Measurements from ENCODE around the gene DPEP2.
"Not testable (repeated sequence)": the region's sequence is repeated elsewhere in the genome, so short reads cannot be mapped to it uniquely, and the experiment has no call there.

Gene DPEP2

DNA sequence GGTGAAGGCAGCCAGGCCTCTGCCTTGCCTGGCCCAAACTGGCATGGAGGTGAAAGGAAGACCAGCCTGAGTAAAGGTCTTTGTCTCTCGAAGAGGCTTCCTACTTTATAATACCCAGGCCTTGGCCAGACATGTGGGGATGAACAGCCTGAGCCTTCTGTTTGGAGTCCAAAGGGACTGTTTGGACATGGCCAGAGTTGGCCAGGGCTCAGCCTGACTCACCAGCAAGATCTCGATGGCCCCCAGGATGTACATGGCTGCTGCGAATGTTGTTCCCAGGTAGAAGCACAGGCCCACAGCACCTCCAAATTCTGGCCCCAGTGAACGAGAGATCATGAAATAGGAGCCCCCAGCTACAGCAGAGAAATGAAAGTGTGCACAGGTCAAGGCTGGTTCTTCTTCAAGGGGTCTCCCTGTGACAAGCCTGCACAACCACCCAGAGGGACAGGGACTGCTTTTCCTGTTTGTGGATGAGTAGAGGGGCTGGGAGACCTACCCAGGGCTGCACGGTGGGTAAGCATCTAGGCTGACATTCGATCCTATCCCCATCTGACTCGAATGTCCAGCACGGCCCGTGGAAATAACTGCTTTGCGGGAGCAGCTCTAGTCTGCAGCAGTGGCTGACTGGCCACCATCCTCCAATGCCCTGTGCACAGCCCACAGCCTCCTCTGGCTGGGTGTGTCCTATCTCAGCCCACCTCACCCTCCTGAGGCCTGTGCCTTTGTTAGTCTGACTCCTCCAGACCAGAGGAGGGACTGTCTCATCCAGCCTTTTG lies 44.7 kb downstream of the DPEP2 start:
- no peak for DNase-seq (ENCODE audit: low spot score)

DNA sequence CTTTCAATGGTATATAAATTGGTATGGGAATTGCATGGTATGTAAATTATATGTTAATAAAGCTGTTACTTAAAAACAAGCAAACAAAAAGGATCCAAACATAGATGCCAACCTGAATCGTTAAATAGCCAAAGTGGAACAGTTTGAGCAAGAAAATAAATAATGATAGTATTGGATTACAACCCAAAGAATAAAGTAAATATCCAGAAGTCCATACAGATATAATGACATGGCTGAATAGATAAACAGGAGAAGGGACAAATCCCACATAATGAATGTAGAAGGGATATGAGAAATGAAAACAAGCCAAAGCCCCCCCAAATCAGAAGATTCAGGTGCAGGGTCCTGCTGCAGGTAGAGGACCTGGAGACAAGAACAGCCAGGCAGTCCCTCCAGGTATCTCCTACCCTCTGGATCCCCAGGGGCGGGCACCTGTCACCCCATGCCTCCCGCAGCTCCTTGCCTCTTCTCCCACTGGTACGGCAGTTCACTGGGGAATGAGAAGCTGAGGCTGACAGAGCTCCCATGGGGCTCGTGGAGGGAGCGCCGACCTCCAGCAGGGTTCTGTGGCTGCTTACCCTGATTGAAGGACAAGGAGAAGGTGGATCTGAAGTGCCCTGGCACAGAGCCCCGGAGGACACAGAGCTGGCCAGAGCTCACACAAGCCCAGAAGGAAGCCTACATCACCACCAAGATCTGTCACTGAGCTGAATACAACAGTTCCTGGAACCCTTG lies 45.5 kb downstream of the DPEP2 start:
- no peak for DNase-seq (ENCODE audit: low spot score)

GRCh38 chr16:67951485-67951884 lies 47.8 kb downstream of the DPEP2 start:
- DNase-seq (ENCODE audit: low spot score): no peak

- no peak for DNase-seq (ENCODE audit: low spot score)
Observed at GRCh38 chr16:67950335-67950843, 48.9 kb downstream of the DPEP2 start.

GRCh38 chr16:67949645-67950044 lies 49.6 kb downstream of the DPEP2 start:
- DNase-seq (ENCODE audit: low spot score): no peak

DNA sequence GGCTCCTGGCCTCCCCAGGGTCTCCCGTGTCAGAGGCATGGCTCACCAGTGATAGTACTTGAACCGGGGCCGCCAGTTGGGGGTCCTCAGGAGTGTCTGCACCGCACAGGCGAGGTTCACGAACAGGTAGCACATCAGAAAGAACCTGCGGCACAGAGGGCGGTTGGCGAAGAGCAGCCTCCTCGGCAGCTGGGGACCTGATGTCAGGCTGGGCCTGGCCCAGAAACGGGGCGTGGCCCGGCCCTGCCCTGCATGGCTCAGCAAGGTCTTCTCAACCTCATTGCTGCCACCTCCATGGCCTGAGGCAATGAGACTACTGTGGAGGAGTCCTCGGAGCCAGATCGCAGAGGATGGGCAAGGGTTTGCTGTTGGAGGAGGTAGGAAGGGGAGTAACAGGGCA lies 51.3 kb downstream of the DPEP2 start:
- DNase-seq (ENCODE audit: low spot score): no peak

DNA sequence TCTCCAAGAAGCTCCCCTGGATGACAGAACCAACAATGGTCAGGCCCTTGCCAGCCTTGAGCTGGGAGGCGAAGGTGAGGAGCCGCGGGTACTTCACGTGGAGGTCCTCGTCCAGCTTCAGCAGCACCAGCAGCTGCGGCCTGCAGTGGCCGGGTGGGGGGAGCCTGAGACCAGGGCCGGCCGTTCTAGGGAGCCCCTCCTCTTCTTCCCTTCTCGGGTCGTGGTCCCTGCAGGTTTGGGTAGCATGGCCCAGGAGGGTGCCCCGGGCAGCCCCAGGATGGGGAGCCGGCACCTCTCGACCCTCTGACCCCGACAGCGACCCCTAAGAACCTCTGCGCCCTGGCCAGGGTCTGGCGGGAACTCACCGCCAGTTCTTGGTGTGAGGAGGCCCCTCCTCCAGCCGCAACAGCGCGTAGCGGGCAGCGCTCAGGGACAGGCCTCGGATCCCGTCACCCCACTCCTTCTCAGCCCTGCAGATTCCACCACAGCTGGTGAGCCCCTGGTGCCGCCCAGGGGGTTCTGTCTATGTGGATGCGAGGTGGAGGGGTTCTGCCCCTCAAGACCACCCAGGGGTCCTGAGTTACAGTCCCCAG lies 52.2 kb downstream of the DPEP2 start:
- no peak for DNase-seq (ENCODE audit: low spot score)

DNA sequence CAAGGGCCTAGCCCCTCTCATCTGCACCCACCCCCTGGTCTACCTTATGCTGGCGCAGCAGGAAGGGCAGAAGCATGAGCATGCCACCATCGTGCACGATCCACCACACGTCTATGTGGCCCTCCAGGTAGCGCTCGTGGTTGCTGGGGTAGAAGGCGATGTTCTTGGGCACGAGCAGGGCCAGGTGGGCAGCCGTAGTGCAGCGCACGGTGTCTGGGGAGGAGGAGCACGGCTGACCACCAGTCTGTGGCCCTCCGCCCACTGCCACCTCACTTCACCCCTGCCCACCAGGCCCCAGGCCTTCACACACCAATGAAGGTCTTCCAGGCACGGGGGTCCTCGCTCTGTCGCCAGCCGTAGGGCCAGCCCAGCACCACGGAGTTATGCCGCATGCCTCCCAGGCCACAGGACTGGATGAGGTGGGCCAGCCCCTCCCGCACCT lies 53.1 kb downstream of the DPEP2 start:
- DNase-seq (ENCODE audit: low spot score): no peak

- no peak for DNase-seq (ENCODE audit: low spot score)
Observed at GRCh38 chr16:67945392-67945933, 53.8 kb downstream of the DPEP2 start.

DNA sequence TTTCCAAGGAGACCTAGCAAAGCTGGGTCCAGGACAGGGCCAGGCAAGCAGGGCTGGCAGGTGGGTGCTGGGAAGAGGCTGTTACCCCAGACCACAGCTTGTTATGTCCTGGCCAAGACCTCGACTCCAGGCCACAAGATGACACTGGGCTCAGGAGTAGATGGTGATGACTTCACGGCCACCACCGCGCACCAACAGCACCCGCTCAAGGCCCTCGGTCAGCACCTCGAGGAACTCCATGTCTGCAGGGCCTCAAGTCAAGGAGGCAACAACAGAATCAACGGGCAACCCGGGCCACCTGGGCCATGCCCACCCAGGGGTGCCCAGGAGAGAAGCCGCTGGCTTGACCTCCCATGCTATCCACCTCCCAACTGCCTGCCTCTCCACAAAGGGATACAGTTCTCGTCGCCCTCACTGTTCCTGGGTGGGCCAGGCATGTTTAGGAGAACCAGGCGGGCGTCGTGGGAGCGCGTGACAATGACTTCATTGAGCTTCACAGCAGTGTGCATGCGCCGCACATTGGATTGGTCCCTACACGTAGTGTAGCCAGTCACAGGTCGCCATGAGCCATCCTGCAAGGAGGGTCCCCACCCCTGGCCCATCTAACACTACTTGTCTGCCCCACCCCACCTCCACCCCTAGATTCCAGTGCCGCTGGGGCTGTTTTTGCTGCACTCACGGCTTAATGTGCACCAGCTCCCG lies 54.4 kb downstream of the DPEP2 start:
- DNase-seq (ENCODE audit: low spot score): no peak

- no peak for DNase-seq (ENCODE audit: low spot score)
Observed at GRCh38 chr16:67943619-67944504, 55.4 kb downstream of the DPEP2 start, which contains the start of gene LCAT. Gene LCAT, minus strand, starts transcription at chr16:67944120. Its CDS starts 19 bp downstream, at chr16:67944101.

GRCh38 chr16:67943256-67943618 lies 56.0 kb downstream of the DPEP2 start:
- no peak for DNase-seq (ENCODE audit: low spot score)

DNA sequence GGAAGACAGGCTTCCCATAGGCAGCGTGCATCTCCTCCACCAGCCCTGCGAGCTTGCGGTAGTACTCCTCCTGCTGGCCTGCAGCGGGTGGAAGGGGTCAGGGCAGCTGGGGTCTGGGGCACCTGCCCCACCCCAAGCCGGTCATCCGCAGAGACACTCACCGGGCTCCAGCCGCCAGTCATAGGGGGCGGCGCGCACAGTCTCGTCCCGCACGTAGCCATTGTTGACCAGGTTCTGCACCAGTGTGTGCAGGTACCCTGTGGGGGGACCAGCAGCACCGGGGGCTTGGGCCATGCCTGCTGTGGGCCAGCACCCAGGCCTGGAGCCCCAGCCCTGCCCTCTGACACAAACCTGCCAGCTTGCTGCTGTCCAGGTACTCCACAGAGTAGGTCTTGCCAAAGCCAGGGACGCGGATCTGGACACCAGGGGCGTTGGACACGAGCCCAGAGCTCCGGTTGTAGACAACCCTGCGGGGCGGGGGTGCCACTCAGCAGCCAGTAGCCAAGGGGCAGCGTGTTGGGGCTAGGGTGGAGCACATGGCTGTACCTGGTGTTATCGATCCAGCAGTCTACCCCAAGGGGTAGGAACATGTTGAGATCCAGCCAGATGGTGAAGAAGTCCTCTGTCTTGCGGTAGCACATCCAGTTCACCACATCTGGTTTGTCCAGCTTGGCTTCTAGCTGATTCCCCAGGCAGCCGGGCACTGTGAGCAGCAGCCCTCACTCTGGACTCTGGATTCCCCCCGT lies 56.6 kb downstream of the DPEP2 start:
- no peak for DNase-seq (ENCODE audit: low spot score)

DNA sequence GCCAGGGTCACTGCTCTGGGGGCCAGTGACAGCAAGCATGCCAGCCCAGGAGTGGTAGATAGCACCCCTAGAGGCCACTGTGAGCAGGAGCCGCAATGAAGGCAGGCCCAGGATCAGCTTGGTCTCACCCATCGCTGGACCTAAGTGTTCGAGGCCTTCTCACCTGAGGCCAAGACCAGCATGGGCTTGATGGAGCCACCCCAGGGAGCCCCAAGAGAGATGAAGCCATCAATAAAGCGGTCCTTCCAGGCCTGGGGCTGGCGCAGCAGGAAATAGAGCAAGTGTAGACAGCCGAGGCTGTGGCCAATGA lies 57.1 kb downstream of the DPEP2 start:
- DNase-seq (ENCODE audit: low spot score): peak; percentile 36

DNA sequence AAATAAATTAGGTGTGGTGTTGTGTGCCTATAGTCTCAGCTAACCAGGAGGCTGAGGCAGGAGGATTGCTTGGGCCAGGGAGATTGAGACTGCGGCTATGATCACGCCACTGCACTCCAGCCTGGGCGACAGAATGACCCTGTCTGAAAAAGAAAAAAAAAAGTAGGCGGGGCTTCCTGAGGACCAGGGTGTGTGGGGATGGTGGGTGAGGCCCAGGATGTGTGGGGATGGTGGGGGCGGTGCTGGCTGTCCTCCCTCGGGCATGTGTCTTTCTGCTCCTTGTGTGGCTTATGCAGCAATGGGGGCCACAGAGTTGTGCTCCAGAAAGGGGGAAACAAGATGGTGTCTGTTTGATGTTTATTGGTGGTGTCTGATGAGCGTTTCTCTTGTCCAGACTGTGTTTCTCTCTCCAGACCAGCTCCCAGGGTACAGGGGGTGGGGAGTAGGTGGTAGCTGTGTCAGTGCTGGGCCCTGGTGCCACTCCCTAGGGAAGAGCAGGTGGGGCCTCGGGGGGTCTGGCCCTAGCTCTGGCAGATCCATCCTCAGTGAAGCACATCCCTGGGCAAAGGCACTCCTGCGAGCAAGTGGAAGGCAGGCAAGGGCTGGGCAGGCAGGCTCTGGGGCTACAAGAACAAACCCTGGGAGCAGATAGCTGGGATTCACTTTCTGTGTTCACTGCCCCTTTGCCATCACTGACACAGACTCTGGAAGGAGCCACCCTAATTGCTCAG lies 57.6 kb downstream of the DPEP2 start:
- DNase-seq (ENCODE audit: low spot score): no peak

GRCh38 chr16:67940446-67941089 lies 58.7 kb downstream of the DPEP2 start:
- DNase-seq (ENCODE audit: low spot score): no peak

DNA sequence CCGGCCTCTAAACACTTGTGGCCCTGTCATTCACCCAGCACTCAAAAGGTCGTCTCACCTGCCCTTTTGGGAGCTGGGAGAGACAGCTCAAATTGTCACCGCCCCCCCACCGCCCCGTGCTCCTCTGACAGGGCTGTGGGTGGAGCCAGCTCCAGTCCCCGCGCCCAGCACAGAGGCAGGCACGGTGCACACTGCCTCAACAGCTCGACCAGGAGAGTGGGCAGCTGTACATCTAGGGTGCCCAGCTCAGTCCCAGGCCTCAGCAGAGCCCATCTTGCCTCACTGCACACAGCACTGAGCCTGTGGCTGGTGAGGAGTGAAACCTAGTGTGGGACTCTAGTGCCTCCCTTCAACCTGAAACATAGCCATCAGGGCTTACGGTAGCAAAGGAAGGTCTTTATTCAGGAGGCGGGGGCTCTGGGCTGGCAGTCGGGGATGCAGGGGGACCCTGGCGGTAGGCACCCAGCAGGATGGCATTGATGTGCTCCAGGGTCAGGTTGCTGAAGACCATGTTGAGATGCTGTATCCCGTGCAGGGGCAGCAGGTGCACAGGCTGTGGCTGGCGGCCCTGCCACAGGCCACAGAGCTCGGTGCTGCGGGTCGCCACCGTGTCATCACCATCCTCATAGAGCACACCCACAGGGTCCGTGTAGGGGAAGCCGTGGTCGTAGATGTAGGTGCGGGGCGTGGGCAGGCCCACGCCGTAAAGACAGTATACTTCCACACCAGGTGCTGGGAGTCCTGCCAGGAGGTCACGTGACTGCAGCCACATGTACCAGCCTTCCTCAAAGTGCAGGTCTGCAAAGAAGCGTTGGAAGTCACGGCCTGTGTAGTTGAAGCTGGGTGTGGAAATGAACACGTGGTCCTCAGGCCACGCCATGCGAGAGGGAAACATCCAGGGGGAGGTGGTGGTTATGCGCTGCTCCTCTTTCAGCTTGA lies 59.5 kb downstream of the DPEP2 start:
- DNase-seq (ENCODE audit: low spot score): no peak

GRCh38 chr16:67937713-67938112 lies 61.6 kb downstream of the DPEP2 start:
- not testable (repeated sequence) for DNase-seq (ENCODE audit: low spot score)

Data from kidney capillary endothelial cell (primary cell).